ENCODE results near the gene SEC61B.
"Not testable (repeated sequence)": the region's sequence is repeated elsewhere in the genome, so short reads cannot be mapped to it uniquely, and the experiment has no call there.

SEC61B gene

GRCh38 chr9:99192786-99193465 lies 29.2 kb upstream of the SEC61B start:
- no peak for DNase-seq

- no peak for DNase-seq
Measured at GRCh38 chr9:99193466-99193821, 28.6 kb upstream of the SEC61B start.

GRCh38 chr9:99196484-99196883 lies 25.6 kb upstream of the SEC61B start:
- DNase-seq: not testable (repeated sequence)

- DNase-seq: no peak
Measured at GRCh38 chr9:99197124-99197630, 24.9 kb upstream of the SEC61B start.

- no peak for DNase-seq
Measured at GRCh38 chr9:99197987-99198386, 24.1 kb upstream of the SEC61B start.

GRCh38 chr9:99199938-99200539 lies 22.0 kb upstream of the SEC61B start:
- no peak for DNase-seq

GRCh38 chr9:99201603-99202002 lies 20.5 kb upstream of the SEC61B start:
- no peak for DNase-seq

- DNase-seq: no peak
Measured at GRCh38 chr9:99210572-99210971, 11.5 kb upstream of the SEC61B start.

- DNase-seq: no peak
Measured at GRCh38 chr9:99211746-99212145, 10.3 kb upstream of the SEC61B start.

GRCh38 chr9:99213197-99213596 lies 8.9 kb upstream of the SEC61B start:
- DNase-seq: no peak

- DNase-seq: no peak
Measured at GRCh38 chr9:99216073-99216472, 6.0 kb upstream of the SEC61B start.

GRCh38 chr9:99220011-99220410 lies 2.1 kb upstream of the SEC61B start:
- DNase-seq: no peak

GRCh38 chr9:99221266-99221620 lies 839 bp upstream of the SEC61B start:
- DNase-seq: no peak

GRCh38 chr9:99222416-99223270 lies 561 bp downstream of the SEC61B start:
- DNase-seq: no peak

GRCh38 chr9:99224445-99224844 lies 2.4 kb downstream of the SEC61B start:
- DNase-seq: no peak

- DNase-seq: no peak
Measured at GRCh38 chr9:99226054-99226453, 4.0 kb downstream of the SEC61B start.

- DNase-seq: no peak
Measured at GRCh38 chr9:99230206-99230605, 8.1 kb downstream of the SEC61B start.

- no peak for DNase-seq
Measured at GRCh38 chr9:99231711-99232110, 9.6 kb downstream of the SEC61B start.

GRCh38 chr9:99234618-99235017 lies 12.5 kb downstream of the SEC61B start:
- no peak for DNase-seq

- DNase-seq: no peak
Measured at GRCh38 chr9:99235069-99235468, 13.0 kb downstream of the SEC61B start.

GRCh38 chr9:99235926-99236634 lies 14.0 kb downstream of the SEC61B start:
- no peak for DNase-seq

- DNase-seq: no peak
Measured at GRCh38 chr9:99237356-99237755, 15.3 kb downstream of the SEC61B start.

GRCh38 chr9:99237849-99238248 lies 15.8 kb downstream of the SEC61B start:
- DNase-seq: not testable (repeated sequence)
